Neuronal stem cell (in vitro differentiated cells): Measurements from ENCODE around the gene CEP350.

Source experiments
- DNase-seq: peaks from one replicate; pipeline ENCODE4 v3.0.0-alpha.2; 2013; ENCODE audit warnings: low spot score
- H2AFZ ChIP-seq: one replicate; pipeline ENCODE4 v1.6.1; 2013; ENCODE audit warnings: mild to moderate bottlenecking, low read length, inconsistent platforms
- H2AK5ac ChIP-seq: 2 replicates; pipeline ENCODE4 v1.6.1; 2013; ENCODE audit warnings: low read depth, mild to moderate bottlenecking, inconsistent platforms, low read length, moderate library complexity, mixed read lengths
- H2BK120ac ChIP-seq: 2 replicates; pipeline ENCODE4 v1.6.1; 2013; ENCODE audit warnings: low read depth, mild to moderate bottlenecking, inconsistent platforms, low read length, moderate library complexity, mixed read lengths
- H2BK12ac ChIP-seq: one replicate; pipeline ENCODE4 v1.6.1; 2013; ENCODE audit warnings: low read length, inconsistent platforms
- H2BK15ac ChIP-seq: 2 replicates; pipeline ENCODE4 v1.6.1; 2013; ENCODE audit warnings: mild to moderate bottlenecking, low read length, inconsistent platforms, mixed read lengths
- H2BK5ac ChIP-seq: one replicate; pipeline ENCODE4 v1.6.1; 2013; ENCODE audit warnings: inconsistent platforms, mild to moderate bottlenecking, low read length, moderate library complexity
- H3K14ac ChIP-seq: one replicate; pipeline ENCODE4 v1.6.1; 2013; ENCODE audit warnings: low read length, inconsistent platforms
- H3K18ac ChIP-seq: 2 replicates; pipeline ENCODE4 v1.6.1; 2013; ENCODE audit warnings: low read length, inconsistent platforms
- H3K23ac ChIP-seq: 2 replicates; pipeline ENCODE4 v1.6.1; 2013; ENCODE audit warnings: low read depth, mild to moderate bottlenecking, mixed read lengths, low read length, inconsistent platforms; ENCODE audit not compliant: poor library complexity
- H3K27ac ChIP-seq: replicated peaks from 3 replicates; pipeline ENCODE4 v1.5.1; 2013; ENCODE audit warnings: low read length, inconsistent platforms
- H3K27me3 ChIP-seq, 3 experiments: 2 replicates each; pipeline ENCODE4 v1.6.1; 2013; ENCODE audit warnings: low read length in 3 of 3, mild to moderate bottlenecking in 2 of 3, inconsistent platforms in 1 of 3, low read depth in 1 of 3, mixed read lengths in 1 of 3, moderate library complexity in 1 of 3; ENCODE audit not compliant: control insufficient read depth in 3 of 3, insufficient read depth in 3 of 3
- H3K36me3 ChIP-seq, 2 donors: replicated peaks in 1 of 2; 2 replicates each; pipeline ENCODE4 v1.6.1; 2013; ENCODE audit warnings: low read length in 2 of 2; ENCODE audit not compliant: control insufficient read depth in 2 of 2, insufficient read depth in 2 of 2
- H3K4ac ChIP-seq: 2 replicates; pipeline ENCODE4 v1.6.1; 2013; ENCODE audit warnings: inconsistent platforms, mild to moderate bottlenecking, low read length, moderate library complexity
- H3K4me1 ChIP-seq, 2 donors: 1 replicate in 1 of 2; 2 replicates in 1 of 2; pipeline ENCODE4 v1.6.1; 2013; ENCODE audit warnings: low read length in 2 of 2, low read depth in 1 of 2; ENCODE audit not compliant: control insufficient read depth in 2 of 2, insufficient read depth in 1 of 2
- H3K4me2 ChIP-seq: one replicate; pipeline ENCODE4 v1.6.1; 2013; ENCODE audit warnings: mild to moderate bottlenecking, low read length, inconsistent platforms; ENCODE audit not compliant: insufficient read depth, poor library complexity, severe bottlenecking
- H3K4me3 ChIP-seq, 2 donors: 2 replicates each; pipeline ENCODE4 v1.5.1; 2013; ENCODE audit warnings: low read length in 2 of 2, mild to moderate bottlenecking in 2 of 2, inconsistent platforms in 1 of 2, moderate library complexity in 1 of 2
- H3K79me1 ChIP-seq: one replicate; pipeline ENCODE4 v1.6.1; 2013; ENCODE audit warnings: low read depth, mild to moderate bottlenecking, inconsistent platforms, low read length, moderate library complexity
- H3K9ac ChIP-seq: one replicate; pipeline ENCODE4 v1.6.1; 2013; ENCODE audit warnings: mild to moderate bottlenecking, low read depth, low read length, inconsistent platforms; ENCODE audit not compliant: poor library complexity
- H3K9me3 ChIP-seq, 2 donors: replicated peaks in 1 of 2; 2 replicates each; pipeline versions ENCODE3 to v1.6.1; 2013; ENCODE audit warnings: low read length in 2 of 2, mild to moderate bottlenecking in 2 of 2, inconsistent platforms in 1 of 2, low read depth in 1 of 2, mixed read lengths in 1 of 2, moderate library complexity in 1 of 2; ENCODE audit not compliant: control insufficient read depth in 2 of 2, insufficient read depth in 1 of 2
- H4K8ac ChIP-seq: one replicate; pipeline ENCODE4 v1.6.1; 2013; ENCODE audit warnings: low read depth, mild to moderate bottlenecking, inconsistent platforms, low read length, moderate library complexity
- H4K91ac ChIP-seq: one replicate; pipeline ENCODE4 v1.6.1; 2013; ENCODE audit warnings: low read length, low read depth, mild to moderate bottlenecking, inconsistent platforms; ENCODE audit not compliant: poor library complexity
- WGBS, 2 donors: extraction: QIAGEN DNeasy Blood & Tissue Kit; methylation state at CpG; one replicate each; pipeline ENCODE4 v1.1.7; 2013; ENCODE audit warnings: missing lambda C conversion rate in 2 of 2, mixed read lengths in 1 of 2; ENCODE audit not compliant: insufficient read length in 2 of 2, insufficient replicate concordance in 1 of 2; ENCODE audit errors: extremely low coverage in 2 of 2; 5-methylcytosine and 5-hydroxymethylcytosine counted together

Gene CEP350

GRCh38 chr1:180070286-180070685 is 115.7 kb downstream of the CEP350 start:
- Histone ChIP-seq H3K9ac (no peak overlapping the region), H3K79me1 (no peaks in the 10 kb centered on the region), H3K27ac (no peak overlapping the region), H3K4me2 (no peak overlapping the region), H3K9me3 (no peaks in the 10 kb centered on the region), H2AFZ (no peak overlapping the region), H3K18ac (no peak overlapping the region), H2BK12ac (no peak overlapping the region), H3K4me1 (no peaks in the 10 kb centered on the region), H3K4ac (no peak overlapping the region), H3K4me3 (no peak overlapping the region), H2AK5ac (no peak overlapping the region), H2BK120ac (no peak overlapping the region), H2BK5ac (no peak overlapping the region), H3K36me3 (peaks cover 2 to 89% of the 10 kb centered on the region in 2 donors), H4K91ac (no peak overlapping the region), H3K14ac (no peak overlapping the region), H4K8ac (no peak overlapping the region), H2BK15ac (no peak overlapping the region), H3K23ac (no peak overlapping the region), H3K27me3 (no peaks in the 10 kb centered on the region)
- WGBS, 2 donors, result no CpG with 5 or more reads among the region's 6 CpGs
- no peak for DNase-seq

DNA sequence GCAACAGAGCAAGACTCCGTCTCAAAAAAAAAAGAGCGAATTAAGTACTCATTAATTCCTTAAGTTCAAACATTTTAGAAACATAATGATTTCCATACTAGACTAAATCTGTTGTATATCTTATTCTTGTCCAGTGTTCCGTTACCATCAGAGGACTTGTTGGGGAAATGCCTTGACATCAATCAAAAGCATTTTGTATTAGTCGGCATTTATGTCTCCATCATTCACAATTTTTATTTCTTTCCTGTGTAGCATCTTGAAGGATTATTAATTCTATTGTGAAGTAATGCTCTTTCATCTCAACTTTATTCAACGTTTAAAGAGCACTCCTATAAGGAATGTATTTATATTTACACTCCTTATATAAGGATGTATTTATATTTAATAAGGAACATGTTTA is 117.1 kb downstream of the CEP350 start:
- DNase-seq, result no peak
- H2BK12ac ChIP-seq, result no peak overlapping the region
- H3K9me3 ChIP-seq, result no peaks in the 10 kb centered on the region
- no peaks in the 10 kb centered on the region for H3K4me1 ChIP-seq
- no peak overlapping the region for H2AK5ac ChIP-seq
- H3K4me3 ChIP-seq, result no peak overlapping the region
- H3K27ac ChIP-seq, result no peak overlapping the region
- no peaks in the 10 kb centered on the region for H3K27me3 ChIP-seq
- H3K36me3 ChIP-seq, result peaks cover 3 to 89% of the 10 kb centered on the region in 2 donors
- H3K4ac ChIP-seq, result no peak overlapping the region
- H2AFZ ChIP-seq, result no peak overlapping the region
- no peak overlapping the region for H3K14ac ChIP-seq
- no peaks in the 10 kb centered on the region for H3K79me1 ChIP-seq
- H4K91ac ChIP-seq, result no peak overlapping the region
- no peak overlapping the region for H3K18ac ChIP-seq
- WGBS, 2 donors, result no CpG with 5 or more reads among the region's 5 CpGs
- H4K8ac ChIP-seq, result no peak overlapping the region
- no peak overlapping the region for H2BK120ac ChIP-seq
- H3K4me2 ChIP-seq, result no peak overlapping the region
- no peak overlapping the region for H3K9ac ChIP-seq
- no peak overlapping the region for H2BK15ac ChIP-seq
- no peak overlapping the region for H3K23ac ChIP-seq
- H2BK5ac ChIP-seq, result no peak overlapping the region

- no CpG with 5 or more reads among the region's 1 CpG for WGBS, 2 donors
- H3K4ac ChIP-seq, result no peak overlapping the region
- H2BK120ac ChIP-seq, result no peak overlapping the region
- H4K91ac ChIP-seq, result no peak overlapping the region
- no peak overlapping the region for H3K4me3 ChIP-seq
- no peak overlapping the region for H2AK5ac ChIP-seq
- no peak overlapping the region for H3K27ac ChIP-seq
- no peak overlapping the region for H3K23ac ChIP-seq
- H3K4me1 ChIP-seq, result no peaks in the 10 kb centered on the region
- peaks cover 12 to 83% of the 10 kb centered on the region in 2 donors for H3K36me3 ChIP-seq
- no peaks in the 10 kb centered on the region for H3K79me1 ChIP-seq
- H3K18ac ChIP-seq, result no peak overlapping the region
- H3K4me2 ChIP-seq, result no peak overlapping the region
- no peak overlapping the region for H2BK12ac ChIP-seq
- H3K27me3 ChIP-seq, result no peaks in the 10 kb centered on the region
- no peak overlapping the region for H3K9ac ChIP-seq
- no peak overlapping the region for H2AFZ ChIP-seq
- H4K8ac ChIP-seq, result no peak overlapping the region
- H3K14ac ChIP-seq, result no peak overlapping the region
- DNase-seq, result no peak
- no peak overlapping the region for H2BK15ac ChIP-seq
- H2BK5ac ChIP-seq, result no peak overlapping the region
- no peaks in the 10 kb centered on the region for H3K9me3 ChIP-seq
Measured at GRCh38 chr1:180080439-180080838, 125.8 kb downstream of the CEP350 start.

DNA sequence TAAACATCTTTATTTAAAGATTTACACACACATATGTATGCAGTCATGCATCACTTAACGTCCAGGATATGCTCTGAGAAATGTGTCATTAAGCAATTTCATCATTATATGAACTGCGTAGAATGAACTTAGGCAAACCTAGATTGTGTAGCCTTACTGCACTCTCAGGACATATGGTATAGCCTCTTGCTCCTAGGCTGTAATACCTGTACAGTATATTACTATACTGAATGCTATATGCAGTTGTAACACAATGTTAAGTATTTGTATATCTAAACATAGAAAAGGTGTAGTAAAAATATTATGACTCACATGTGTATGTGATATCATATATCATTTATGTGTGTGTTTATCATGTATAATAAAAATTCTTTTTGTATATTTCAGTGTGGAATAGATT is 126.9 kb downstream of the CEP350 start:
- DNase-seq, result no peak
- Histone ChIP-seq H3K4ac (no peak overlapping the region), H3K23ac (no peak overlapping the region), H3K4me1 (no peaks in the 10 kb centered on the region), H4K8ac (no peak overlapping the region), H2BK5ac (no peak overlapping the region), H3K9ac (no peak overlapping the region), H2BK120ac (no peak overlapping the region), H2BK15ac (no peak overlapping the region), H3K79me1 (no peaks in the 10 kb centered on the region), H3K4me3 (no peak overlapping the region), H3K14ac (no peak overlapping the region), H3K9me3 (no peaks in the 10 kb centered on the region), H3K18ac (no peak overlapping the region), H3K4me2 (no peak overlapping the region), H3K27ac (no peak overlapping the region), H3K36me3 (peaks cover 9 to 83% of the 10 kb centered on the region in 2 donors), H3K27me3 (no peaks in the 10 kb centered on the region), H4K91ac (no peak overlapping the region), H2BK12ac (no peak overlapping the region), H2AK5ac (no peak overlapping the region), H2AFZ (no peak overlapping the region)
- no CpG with 5 or more reads among the region's 2 CpGs for WGBS, 2 donors
